Progenitor cell of endocrine pancreas (in vitro differentiated cells): Measurements from ENCODE around the gene NRCAM. TPM values are rescaled to one million over a fixed set of nuclear protein-coding genes. Genes with fewer than 3 reads are reported as not detected.

Experiments used
- DNase-seq: peaks from one replicate; pipeline ENCODE4 v3.0.0; 2021; ENCODE audit warnings: low spot score; ENCODE audit not compliant: unreplicated experiment
- H3K27ac Mint-ChIP-seq: 2 replicates; pipeline ENCODE4 v1.8.0; 2021; ENCODE audit warnings: mild to moderate bottlenecking, moderate library complexity, mixed read lengths
- H3K27me3 Mint-ChIP-seq: 2 replicates; pipeline ENCODE4 v1.8.0; 2021; ENCODE audit warnings: mixed read lengths
- H3K36me3 Mint-ChIP-seq: 2 replicates; pipeline ENCODE4 v1.8.0; 2022; ENCODE audit warnings: mixed read lengths; ENCODE audit not compliant: insufficient read depth
- H3K4me1 Mint-ChIP-seq: 2 replicates; pipeline ENCODE4 v1.8.0; 2021; ENCODE audit warnings: low read depth, mixed read lengths
- H3K4me3 Mint-ChIP-seq: 2 replicates; pipeline ENCODE4 v1.8.0; 2021; ENCODE audit warnings: low read depth, mild to moderate bottlenecking, moderate library complexity, mixed read lengths
- H3K9me3 Mint-ChIP-seq: 2 replicates; pipeline ENCODE4 v1.8.0; 2021; ENCODE audit warnings: low read depth, mixed read lengths
- CTCF ChIP-seq: fragments of 200-600 bp; sonication (generic); IDR thresholded peaks from one replicate; pipeline ENCODE4 v1.5.0; 2021; ENCODE audit warnings: antibody characterized with exemption, mild to moderate bottlenecking; ENCODE audit not compliant: unreplicated experiment
- total RNA-seq: library from RNA; stranded (reverse); gene quantifications from 2 replicates; pipeline ENCODE4 v1.2.1, GENCODE V29; 2021

Gene NRCAM
- total RNA-seq, 1 donor from 2014 or later, result 19.9 TPM

DNA sequence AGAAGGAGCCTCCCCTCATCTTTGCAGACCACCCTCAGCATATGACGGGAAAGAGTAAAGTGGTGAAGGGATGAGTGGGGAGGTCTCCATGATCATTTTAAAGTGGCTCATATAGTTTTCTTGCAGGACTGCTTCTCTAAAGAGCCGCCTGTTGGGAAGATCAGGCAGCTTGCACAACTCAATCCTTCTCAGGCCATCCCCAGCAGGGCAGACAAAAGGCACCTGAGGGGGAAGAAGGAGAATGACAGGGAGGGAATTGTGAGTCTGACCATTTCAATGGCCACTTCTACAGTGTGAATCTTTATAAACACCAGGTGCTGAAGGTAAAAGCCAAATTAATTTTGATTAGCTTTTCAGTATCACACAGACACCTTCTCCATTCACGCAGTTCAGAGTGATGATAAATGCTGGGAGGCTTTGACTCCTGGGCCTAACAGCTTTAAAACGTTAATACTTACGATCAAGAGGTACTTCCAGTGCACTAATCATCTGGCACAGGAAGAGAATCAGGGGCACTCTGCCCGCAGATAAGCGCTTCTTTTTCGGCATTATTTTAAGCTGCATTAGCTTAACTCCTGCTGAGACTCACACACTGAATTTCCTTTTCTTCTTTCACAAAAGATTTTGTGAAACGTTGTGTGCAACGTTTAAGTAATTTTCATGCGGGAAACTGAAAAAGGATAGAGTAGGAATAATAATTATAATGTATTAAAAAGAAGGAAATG is 216.6 kb downstream of the NRCAM start:
- no peaks in the 10 kb centered on the region for H3K36me3 Mint-ChIP-seq
- DNase-seq, result no peak
- H3K27me3 Mint-ChIP-seq, result no peaks in the 10 kb centered on the region
- no peak for TF ChIP-seq CTCF
- no peak overlapping the region for H3K27ac Mint-ChIP-seq
- H3K4me3 Mint-ChIP-seq, result no peak overlapping the region
- H3K9me3 Mint-ChIP-seq, result no peaks in the 10 kb centered on the region
- H3K4me1 Mint-ChIP-seq, result peaks cover 34% of the 10 kb centered on the region

GRCh38 chr7:108236681-108237415 is 219.4 kb downstream of the NRCAM start:
- DNase-seq, result no peak
- Mint-ChIP-seq H3K4me3 (no peak overlapping the region), H3K27me3 (no peaks in the 10 kb centered on the region), H3K36me3 (no peaks in the 10 kb centered on the region), H3K9me3 (no peaks in the 10 kb centered on the region), H3K4me1 (peaks cover 41% of the 10 kb centered on the region), H3K27ac (peak overlapping the region; percentile 79)
- TF ChIP-seq CTCF, result no peak

GRCh38 chr7:108235451-108236061 is 220.7 kb downstream of the NRCAM start:
- Mint-ChIP-seq H3K4me1 (peaks cover 41% of the 10 kb centered on the region), H3K27ac (peak overlapping the region; percentile 8), H3K27me3 (no peaks in the 10 kb centered on the region), H3K36me3 (peaks cover 2% of the 10 kb centered on the region), H3K9me3 (no peaks in the 10 kb centered on the region), H3K4me3 (no peak overlapping the region)
- no peak for DNase-seq
- no peak for TF ChIP-seq CTCF

GRCh38 chr7:108234971-108235450 is 221.2 kb downstream of the NRCAM start:
- H3K4me1 Mint-ChIP-seq, result peaks cover 41% of the 10 kb centered on the region
- peaks cover 2% of the 10 kb centered on the region for H3K36me3 Mint-ChIP-seq
- H3K27ac Mint-ChIP-seq, result peak overlapping the region; percentile 8

More at GRCh38 chr7:108234971-108235450, 221.2 kb downstream of the NRCAM start:
- Mint-ChIP-seq H3K4me3 (no peak overlapping the region), H3K9me3 (no peaks in the 10 kb centered on the region), H3K27me3 (no peaks in the 10 kb centered on the region)
- DNase-seq, result no peak
- no peak for TF ChIP-seq CTCF
